HG02623 (cell line): Measurements from ENCODE around the gene ZNF521.

ENCODE experiments used
- ATAC-seq: cut with Tn5 transposase; IDR thresholded peaks from one replicate; pipeline ENCODE4 v1.9.1; 2021; ENCODE audit warnings: moderate library complexity; ENCODE audit not compliant: unreplicated experiment

Gene ZNF521

GRCh38 chr18:25253136-25253535 lies 98.8 kb downstream of the ZNF521 start:
- no peak for ATAC-seq

- ATAC-seq: no peak
Measured at GRCh38 chr18:25251068-25251467, 100.9 kb downstream of the ZNF521 start.

GRCh38 chr18:25250474-25250851 lies 101.5 kb downstream of the ZNF521 start:
- no peak for ATAC-seq

- no peak for ATAC-seq
Measured at GRCh38 chr18:25248755-25249154, 103.2 kb downstream of the ZNF521 start.

GRCh38 chr18:25247725-25248124 lies 104.2 kb downstream of the ZNF521 start:
- ATAC-seq: no peak

- ATAC-seq: no peak
Measured at GRCh38 chr18:25244924-25245698, 106.9 kb downstream of the ZNF521 start.

GRCh38 chr18:25244170-25244569 lies 107.8 kb downstream of the ZNF521 start:
- no peak for ATAC-seq

GRCh38 chr18:25243754-25244153 lies 108.2 kb downstream of the ZNF521 start:
- no peak for ATAC-seq

GRCh38 chr18:25243257-25243656 lies 108.7 kb downstream of the ZNF521 start:
- no peak for ATAC-seq

- no peak for ATAC-seq
Measured at GRCh38 chr18:25240420-25240770, 111.6 kb downstream of the ZNF521 start.

- no peak for ATAC-seq
Measured at GRCh38 chr18:25239581-25240419, 112.2 kb downstream of the ZNF521 start.

GRCh38 chr18:25239151-25239550 lies 112.8 kb downstream of the ZNF521 start:
- ATAC-seq: no peak

- ATAC-seq: no peak
Measured at GRCh38 chr18:25237571-25238267, 114.2 kb downstream of the ZNF521 start.

GRCh38 chr18:25236736-25237135 lies 115.2 kb downstream of the ZNF521 start:
- no peak for ATAC-seq

GRCh38 chr18:25235401-25236042 lies 116.4 kb downstream of the ZNF521 start:
- no peak for ATAC-seq

GRCh38 chr18:25234740-25235345 lies 117.1 kb downstream of the ZNF521 start:
- ATAC-seq: no peak

- ATAC-seq: no peak
Measured at GRCh38 chr18:25234322-25234639, 117.7 kb downstream of the ZNF521 start.

GRCh38 chr18:25233528-25234321 lies 118.2 kb downstream of the ZNF521 start:
- no peak for ATAC-seq

GRCh38 chr18:25231327-25231691 lies 120.7 kb downstream of the ZNF521 start:
- peak; percentile 31 for ATAC-seq

GRCh38 chr18:25230658-25231326 lies 121.2 kb downstream of the ZNF521 start:
- peak; percentile 54 for ATAC-seq
